ENCODE results near the gene PRR3.
"Not testable (repeated sequence)": the region's sequence is repeated elsewhere in the genome, so short reads cannot be mapped to it uniquely, and the experiment has no call there.

DNA sequence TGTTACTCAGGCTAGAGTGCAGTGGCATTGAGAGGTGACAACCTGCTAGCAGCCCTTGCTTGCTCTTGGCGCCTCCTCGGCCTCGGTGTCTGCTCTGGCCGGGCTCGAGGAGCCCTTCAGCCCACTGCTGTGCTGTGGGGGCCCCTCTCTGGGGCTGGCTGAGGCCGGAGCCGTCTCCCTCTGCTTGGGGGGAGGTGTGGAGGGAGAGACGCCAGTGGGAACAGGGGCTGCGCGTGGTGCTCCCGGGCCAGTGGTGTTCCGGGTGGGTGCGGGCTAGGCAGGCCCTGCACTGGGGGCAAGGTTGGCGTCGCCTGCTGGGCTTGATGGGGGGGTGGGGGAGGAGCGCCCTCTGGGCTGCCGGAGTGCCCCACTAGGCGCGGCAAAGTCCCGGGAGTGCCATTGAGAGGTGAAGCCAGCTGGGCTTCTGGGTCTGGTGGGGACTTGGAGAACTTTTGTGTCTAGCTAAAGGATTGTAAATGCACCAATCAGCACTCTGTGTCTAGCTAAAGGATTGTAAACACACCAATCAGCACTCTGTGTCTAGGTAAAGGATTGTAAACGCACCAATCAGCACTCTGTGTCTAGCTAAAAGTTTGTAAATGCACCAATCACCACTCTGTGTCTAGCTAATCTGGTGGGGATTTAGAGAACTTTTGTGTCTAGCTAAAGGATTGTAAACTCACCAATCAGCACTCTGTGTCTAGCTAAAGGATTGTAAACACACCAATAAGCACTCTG lies 39.2 kb upstream of the PRR3 start:
- TF ChIP-seq, protein P1, sequence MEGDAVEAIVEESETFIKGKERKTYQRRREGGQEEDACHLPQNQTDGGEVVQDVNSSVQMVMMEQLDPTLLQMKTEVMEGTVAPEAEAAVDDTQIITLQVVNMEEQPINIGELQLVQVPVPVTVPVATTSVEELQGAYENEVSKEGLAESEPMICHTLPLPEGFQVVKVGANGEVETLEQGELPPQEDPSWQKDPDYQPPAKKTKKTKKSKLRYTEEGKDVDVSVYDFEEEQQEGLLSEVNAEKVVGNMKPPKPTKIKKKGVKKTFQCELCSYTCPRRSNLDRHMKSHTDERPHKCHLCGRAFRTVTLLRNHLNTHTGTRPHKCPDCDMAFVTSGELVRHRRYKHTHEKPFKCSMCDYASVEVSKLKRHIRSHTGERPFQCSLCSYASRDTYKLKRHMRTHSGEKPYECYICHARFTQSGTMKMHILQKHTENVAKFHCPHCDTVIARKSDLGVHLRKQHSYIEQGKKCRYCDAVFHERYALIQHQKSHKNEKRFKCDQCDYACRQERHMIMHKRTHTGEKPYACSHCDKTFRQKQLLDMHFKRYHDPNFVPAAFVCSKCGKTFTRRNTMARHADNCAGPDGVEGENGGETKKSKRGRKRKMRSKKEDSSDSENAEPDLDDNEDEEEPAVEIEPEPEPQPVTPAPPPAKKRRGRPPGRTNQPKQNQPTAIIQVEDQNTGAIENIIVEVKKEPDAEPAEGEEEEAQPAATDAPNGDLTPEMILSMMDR (IDR thresholded peaks at IDR 0.05; ENCODE audit: insufficient read depth, low read length), result not testable (repeated sequence)
- not testable (repeated sequence) for TF ChIP-seq POLR2AphosphoS5 (IDR thresholded peaks at IDR 0.05; ENCODE audit: low read depth); GABPA (IDR thresholded peaks at IDR 0.05; ENCODE audit: low read depth); SPI1 (IDR thresholded peaks at IDR 0.05; ENCODE audit: borderline replicate concordance, low read depth); REST (IDR thresholded peaks at IDR 0.05; ENCODE audit: insufficient replicate concordance, low read depth)

Measured in HL-60 (cell line).